Measurements from ENCODE around the gene PCK2.
"Not testable (repeated sequence)": the region's sequence is repeated elsewhere in the genome, so short reads cannot be mapped to it uniquely, and the experiment has no call there.

The PCK2 gene

GRCh38 chr14:24095271-24096068 lies 1.4 kb downstream of the PCK2 start:
- peak; percentile 30 for DNase-seq (ENCODE audit: low read depth)

- DNase-seq (ENCODE audit: low read depth) = no peak
Observed at GRCh38 chr14:24096545-24097181, 2.6 kb downstream of the PCK2 start.

- no peak for DNase-seq (ENCODE audit: low read depth)
Observed at GRCh38 chr14:24098229-24098926, 4.3 kb downstream of the PCK2 start.

GRCh38 chr14:24098927-24099813 lies 5.1 kb downstream of the PCK2 start:
- DNase-seq (ENCODE audit: low read depth) = no peak

GRCh38 chr14:24100197-24100981 lies 6.3 kb downstream of the PCK2 start:
- no peak for DNase-seq (ENCODE audit: low read depth)

- DNase-seq (ENCODE audit: low read depth) = no peak
Observed at GRCh38 chr14:24100982-24101494, 6.9 kb downstream of the PCK2 start.

- no peak for DNase-seq (ENCODE audit: low read depth)
Observed at GRCh38 chr14:24102357-24103048, 8.4 kb downstream of the PCK2 start.

GRCh38 chr14:24103451-24103850 lies 9.3 kb downstream of the PCK2 start:
- DNase-seq (ENCODE audit: low read depth) = no peak

GRCh38 chr14:24105609-24106239 lies 11.6 kb downstream of the PCK2 start:
- not testable (repeated sequence) for DNase-seq (ENCODE audit: low read depth)

GRCh38 chr14:24106672-24107271 lies 12.7 kb downstream of the PCK2 start:
- DNase-seq (ENCODE audit: low read depth) = no peak

- no peak for DNase-seq (ENCODE audit: low read depth)
Observed at GRCh38 chr14:24108336-24108874, 14.3 kb downstream of the PCK2 start.

GRCh38 chr14:24110060-24110459 lies 15.9 kb downstream of the PCK2 start:
- no peak for DNase-seq (ENCODE audit: low read depth)

- DNase-seq (ENCODE audit: low read depth) = no peak
Observed at GRCh38 chr14:24110523-24110922, 16.4 kb downstream of the PCK2 start.

- no peak for DNase-seq (ENCODE audit: low read depth)
Observed at GRCh38 chr14:24113379-24113800, 19.3 kb downstream of the PCK2 start.

- peak; percentile 55 for DNase-seq (ENCODE audit: low read depth)
Observed at GRCh38 chr14:24113801-24114531, 19.9 kb downstream of the PCK2 start.

- peak; percentile 94 for DNase-seq (ENCODE audit: low read depth)
Observed at GRCh38 chr14:24114532-24115421, 20.7 kb downstream of the PCK2 start, which contains the start of the genes DCAF11 and NRL. TSS of gene DCAF11 (plus strand) at chr14:24114777. CDS start at chr14:24115595, 818 bp downstream. TSS of gene NRL (minus strand) at chr14:24114949. CDS start at chr14:24082848, 32,101 bp downstream.
